ENCODE results near the gene PCGF3. TPM values are rescaled to one million over a fixed set of nuclear protein-coding genes. Genes with fewer than 3 reads are reported as not detected.

PCGF3 gene
- 43.2 and 47.7 TPM in 2 replicates for total RNA-seq

GRCh38 chr4:705278-706082 lies at the start of gene PCGF3:
PCGF3 (plus strand) TSS chr4:705832; CDS start chr4:733681, 27,849 bp downstream.

GRCh38 chr4:674172-675035 lies 31.2 kb upstream of the PCGF3 start, which contains the start of the genes ATP5ME and MYL5:
ATP5ME (minus strand) TSS chr4:674276; CDS start chr4:674247, 29 bp downstream.
MYL5 (plus strand) TSS chr4:674542; CDS start chr4:678027, 3,485 bp downstream.

GRCh38 chr4:688854-689681 lies 16.6 kb upstream of the PCGF3 start, which contains the start of gene SLC49A3:
SLC49A3 (minus strand) TSS chr4:689151; CDS start chr4:689127, 24 bp downstream.

Other genes with a start within 250 kb of the PCGF3 start
- 16.4 and 37.4 TPM in 2 replicates for gene ZNF721, start 206.7 kb upstream of the PCGF3 start, total RNA-seq
- gene PIGG, start 206.6 kb upstream of the PCGF3 start, total RNA-seq: 41.0 and 42.0 TPM in 2 replicates
- not detected in 2 replicates for gene TMEM271, start 129.5 kb upstream of the PCGF3 start, total RNA-seq
- 1.7 and 2.6 TPM in 2 replicates for gene PDE6B, start 80.3 kb upstream of the PCGF3 start, total RNA-seq
- gene ATP5ME, start 31.6 kb upstream of the PCGF3 start, total RNA-seq: 173 and 199 TPM in 2 replicates
- 15.2 and 19.4 TPM in 2 replicates for gene MYL5, start 31.3 kb upstream of the PCGF3 start, total RNA-seq
- gene SLC49A3, start 16.7 kb upstream of the PCGF3 start, total RNA-seq: 6.8 and 7.9 TPM in 2 replicates
- gene CPLX1, start 120.3 kb downstream of the PCGF3 start, total RNA-seq: 0.09 TPM in 1 of 2 replicates, not detected in the other
- gene GAK, start 226.5 kb downstream of the PCGF3 start, total RNA-seq: 59.4 and 81.4 TPM in 2 replicates
- gene TMEM175, start 226.6 kb downstream of the PCGF3 start, total RNA-seq: 8.6 and 10.4 TPM in 2 replicates

Data from dermis lymphatic vessel endothelial cell (primary cell).